Measurements from ENCODE around the gene GPR4.

DNA sequence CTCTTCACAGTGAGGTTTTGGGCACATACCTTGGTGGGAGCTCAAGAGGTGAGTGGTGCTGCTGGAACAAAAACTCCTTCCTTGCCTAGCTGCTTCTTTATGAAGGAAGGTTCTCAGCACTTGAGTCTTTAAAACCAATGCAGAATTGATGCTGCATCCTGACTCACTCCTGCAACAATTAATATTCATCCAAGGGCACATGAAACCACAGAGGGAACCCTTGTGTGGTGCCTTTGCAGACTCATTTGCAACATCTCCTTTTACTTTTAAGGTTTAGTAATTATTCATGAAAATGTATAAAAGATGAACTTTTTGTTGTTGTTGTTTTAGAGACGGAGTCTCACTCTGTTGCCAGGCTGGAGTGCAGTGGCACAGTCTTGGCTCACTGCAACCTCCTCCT, 47.5 kb downstream of the GPR4 start:
- no peak for TF ChIP-seq POLR2A (IDR thresholded peaks at IDR 0.05)
- TF ChIP-seq, protein P1, sequence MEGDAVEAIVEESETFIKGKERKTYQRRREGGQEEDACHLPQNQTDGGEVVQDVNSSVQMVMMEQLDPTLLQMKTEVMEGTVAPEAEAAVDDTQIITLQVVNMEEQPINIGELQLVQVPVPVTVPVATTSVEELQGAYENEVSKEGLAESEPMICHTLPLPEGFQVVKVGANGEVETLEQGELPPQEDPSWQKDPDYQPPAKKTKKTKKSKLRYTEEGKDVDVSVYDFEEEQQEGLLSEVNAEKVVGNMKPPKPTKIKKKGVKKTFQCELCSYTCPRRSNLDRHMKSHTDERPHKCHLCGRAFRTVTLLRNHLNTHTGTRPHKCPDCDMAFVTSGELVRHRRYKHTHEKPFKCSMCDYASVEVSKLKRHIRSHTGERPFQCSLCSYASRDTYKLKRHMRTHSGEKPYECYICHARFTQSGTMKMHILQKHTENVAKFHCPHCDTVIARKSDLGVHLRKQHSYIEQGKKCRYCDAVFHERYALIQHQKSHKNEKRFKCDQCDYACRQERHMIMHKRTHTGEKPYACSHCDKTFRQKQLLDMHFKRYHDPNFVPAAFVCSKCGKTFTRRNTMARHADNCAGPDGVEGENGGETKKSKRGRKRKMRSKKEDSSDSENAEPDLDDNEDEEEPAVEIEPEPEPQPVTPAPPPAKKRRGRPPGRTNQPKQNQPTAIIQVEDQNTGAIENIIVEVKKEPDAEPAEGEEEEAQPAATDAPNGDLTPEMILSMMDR (IDR thresholded peaks at IDR 0.05), result no peak

Data from thyroid gland (tissue), 4 donors.